ENCODE measurements around the gene ETS1. TPM values are rescaled to one million over a fixed set of nuclear protein-coding genes. Genes with fewer than 3 reads are reported as not detected.

The ETS1 gene
- total RNA-seq, 4 donors from 2014 or later = 46.3 to 70.6 (median 57.6) TPM

DNA sequence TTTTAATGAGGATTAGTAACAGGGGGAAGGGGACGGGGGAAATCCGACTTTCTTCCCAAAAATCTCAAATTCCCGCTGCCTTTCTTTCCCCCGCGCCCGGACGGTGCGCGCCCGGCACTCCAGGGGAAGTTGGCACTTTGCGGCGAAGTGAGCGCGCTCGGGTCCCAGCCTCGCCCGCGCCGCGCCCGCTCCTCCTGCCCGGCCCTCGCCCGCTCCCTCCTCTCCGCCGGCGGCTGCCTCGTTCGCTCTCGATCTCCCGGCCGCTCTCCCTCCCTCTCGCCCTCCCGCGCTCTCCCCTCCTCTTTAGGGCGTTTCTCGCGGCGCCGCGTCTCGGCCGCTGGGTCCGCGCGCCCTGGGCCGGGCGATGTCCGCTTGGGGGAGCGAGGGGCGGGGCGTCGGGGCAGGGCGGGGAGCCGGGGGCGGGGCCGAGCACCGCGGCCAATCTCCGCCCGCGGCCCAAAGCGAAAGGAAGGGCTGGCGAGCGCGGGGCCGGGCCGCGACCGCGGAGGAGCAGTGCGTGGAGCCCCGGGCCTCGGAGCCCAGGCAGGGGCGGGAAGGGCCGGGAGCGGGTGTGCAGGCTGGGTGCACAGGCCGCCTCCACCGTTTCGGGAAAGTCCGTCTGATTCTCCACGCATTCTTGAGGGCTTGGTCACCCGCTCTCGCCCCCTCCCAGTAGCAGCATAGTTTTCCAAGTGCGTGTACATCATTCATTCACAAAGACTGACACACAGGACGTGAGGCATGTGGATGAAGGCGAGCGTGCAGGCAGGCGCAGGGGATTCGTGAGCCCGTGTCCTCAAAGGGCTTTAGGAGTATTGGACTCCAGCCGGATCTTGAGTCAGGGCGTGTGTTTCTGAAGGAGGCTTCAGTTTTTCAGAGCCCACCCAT, 65.1 kb downstream of the ETS1 start:
- Histone ChIP-seq H3K36me3 (no peaks in the 10 kb centered on the region), H3K4me3 (peak overlapping the region; percentile 72 to 96 (median 86)), H3K27me3 (no peaks in the 10 kb centered on the region), H3K9me3 (no peaks in the 10 kb centered on the region), H3K27ac (peak overlapping the region; percentile 85 to 99 (median 96)), H3K4me1 (peaks cover 0 to 78% (median 44%) of the 10 kb centered on the region in 4 donors)
- peak; percentile 85 to 87 for DNase-seq (ENCODE audit: low spot score in 2 of 2)
- 0% methylated on average over 22 to 35 of the region's 93 CpGs for WGBS, 2 donors
- TF ChIP-seq EP300 (IDR thresholded peaks at IDR 0.05) = peak in 1 of 2 donors; percentile 97
- TF ChIP-seq, protein P1, sequence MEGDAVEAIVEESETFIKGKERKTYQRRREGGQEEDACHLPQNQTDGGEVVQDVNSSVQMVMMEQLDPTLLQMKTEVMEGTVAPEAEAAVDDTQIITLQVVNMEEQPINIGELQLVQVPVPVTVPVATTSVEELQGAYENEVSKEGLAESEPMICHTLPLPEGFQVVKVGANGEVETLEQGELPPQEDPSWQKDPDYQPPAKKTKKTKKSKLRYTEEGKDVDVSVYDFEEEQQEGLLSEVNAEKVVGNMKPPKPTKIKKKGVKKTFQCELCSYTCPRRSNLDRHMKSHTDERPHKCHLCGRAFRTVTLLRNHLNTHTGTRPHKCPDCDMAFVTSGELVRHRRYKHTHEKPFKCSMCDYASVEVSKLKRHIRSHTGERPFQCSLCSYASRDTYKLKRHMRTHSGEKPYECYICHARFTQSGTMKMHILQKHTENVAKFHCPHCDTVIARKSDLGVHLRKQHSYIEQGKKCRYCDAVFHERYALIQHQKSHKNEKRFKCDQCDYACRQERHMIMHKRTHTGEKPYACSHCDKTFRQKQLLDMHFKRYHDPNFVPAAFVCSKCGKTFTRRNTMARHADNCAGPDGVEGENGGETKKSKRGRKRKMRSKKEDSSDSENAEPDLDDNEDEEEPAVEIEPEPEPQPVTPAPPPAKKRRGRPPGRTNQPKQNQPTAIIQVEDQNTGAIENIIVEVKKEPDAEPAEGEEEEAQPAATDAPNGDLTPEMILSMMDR (IDR thresholded peaks at IDR 0.05) = no peak
- peak; percentile 86 to 90 for TF ChIP-seq POLR2A (IDR thresholded peaks at IDR 0.05)

DNA sequence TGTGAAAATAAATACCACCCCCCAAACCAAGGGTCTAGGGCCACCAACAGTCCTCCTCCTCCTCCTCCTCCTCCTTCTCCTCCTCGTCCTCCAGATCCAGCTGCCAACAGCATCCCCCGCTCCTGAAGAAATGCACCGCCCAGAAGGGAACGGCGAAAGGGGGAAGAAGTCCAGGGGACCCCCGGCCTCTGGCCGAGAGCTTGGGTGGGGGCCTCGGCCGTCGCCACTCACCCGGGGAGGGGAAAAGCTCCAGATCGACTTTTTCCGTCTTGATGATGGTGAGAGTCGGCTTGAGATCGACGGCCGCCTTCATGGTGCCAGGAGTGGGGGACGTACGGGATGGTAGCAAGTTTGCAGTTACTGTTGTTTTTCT, 65.7 kb downstream of the ETS1 start:
- 0 to 1% methylated on average over 19 of the region's 19 CpGs for WGBS, 2 donors
- peak overlapping the region; percentile 72 to 96 (median 86) for H3K4me3 ChIP-seq
- no peaks in the 10 kb centered on the region for H3K27me3 ChIP-seq
- TF ChIP-seq POLR2A (IDR thresholded peaks at IDR 0.05) = no peak
- no peaks in the 10 kb centered on the region for H3K9me3 ChIP-seq
- peak overlapping the region; percentile 85 to 99 (median 96) for H3K27ac ChIP-seq
- no peaks in the 10 kb centered on the region for H3K36me3 ChIP-seq
- no peak for DNase-seq (ENCODE audit: low spot score in 2 of 2)
- H3K4me1 ChIP-seq = peaks cover 0 to 83% (median 48%) of the 10 kb centered on the region in 4 donors

DNA sequence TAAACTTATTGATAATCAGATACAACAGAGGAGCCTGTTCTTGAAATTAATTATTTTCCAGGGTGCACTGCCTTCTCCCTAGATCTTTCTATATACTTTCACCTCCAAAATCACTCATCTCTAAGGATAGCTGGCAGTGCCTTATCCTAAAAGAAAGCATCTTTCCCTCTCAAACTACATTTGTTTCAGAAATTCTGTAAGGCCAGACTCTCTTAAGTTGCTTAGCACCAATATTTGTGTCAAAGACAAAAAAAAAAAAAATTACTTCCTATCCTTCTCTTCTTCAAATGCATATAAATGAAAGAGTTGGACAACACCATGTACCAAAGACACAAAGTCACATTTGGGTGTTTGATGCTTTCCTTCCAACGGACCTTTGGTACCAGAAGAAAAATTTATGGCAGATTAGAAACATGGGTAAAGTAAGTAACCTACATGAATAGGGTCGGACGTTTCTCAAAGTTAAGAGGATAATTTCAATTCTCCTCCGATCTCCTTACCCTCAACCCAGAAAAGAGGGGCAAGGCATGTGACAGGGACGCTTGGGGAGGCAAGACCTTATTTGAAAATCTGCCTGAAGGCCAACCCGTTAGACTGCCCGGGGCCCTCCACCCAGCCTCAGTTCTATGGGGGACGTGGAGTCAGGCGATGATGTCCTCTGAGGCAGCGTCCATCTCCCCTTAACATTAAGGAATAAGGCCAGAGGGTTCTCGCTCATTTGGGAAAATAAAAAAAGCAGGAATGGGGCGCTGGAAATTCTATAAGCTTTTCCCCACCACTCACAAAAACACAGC, 66.3 kb downstream of the ETS1 start:
- no peak for DNase-seq (ENCODE audit: low spot score in 2 of 2)
- Histone ChIP-seq H3K9me3 (no peaks in the 10 kb centered on the region), H3K27me3 (no peaks in the 10 kb centered on the region), H3K36me3 (no peaks in the 10 kb centered on the region), H3K4me1 (peaks cover 0 to 83% (median 49%) of the 10 kb centered on the region in 4 donors), H3K27ac (peak overlapping the region; percentile 85 to 99 (median 96)), H3K4me3 (peak overlapping the region; percentile 72 to 96 (median 86))
- TF ChIP-seq EP300 (IDR thresholded peaks at IDR 0.05) = no peak
- TF ChIP-seq, protein P1 (IDR thresholded peaks at IDR 0.05) = no peak
- WGBS, 2 donors = 3 to 4% methylated on average over 12 of the region's 12 CpGs

DNA sequence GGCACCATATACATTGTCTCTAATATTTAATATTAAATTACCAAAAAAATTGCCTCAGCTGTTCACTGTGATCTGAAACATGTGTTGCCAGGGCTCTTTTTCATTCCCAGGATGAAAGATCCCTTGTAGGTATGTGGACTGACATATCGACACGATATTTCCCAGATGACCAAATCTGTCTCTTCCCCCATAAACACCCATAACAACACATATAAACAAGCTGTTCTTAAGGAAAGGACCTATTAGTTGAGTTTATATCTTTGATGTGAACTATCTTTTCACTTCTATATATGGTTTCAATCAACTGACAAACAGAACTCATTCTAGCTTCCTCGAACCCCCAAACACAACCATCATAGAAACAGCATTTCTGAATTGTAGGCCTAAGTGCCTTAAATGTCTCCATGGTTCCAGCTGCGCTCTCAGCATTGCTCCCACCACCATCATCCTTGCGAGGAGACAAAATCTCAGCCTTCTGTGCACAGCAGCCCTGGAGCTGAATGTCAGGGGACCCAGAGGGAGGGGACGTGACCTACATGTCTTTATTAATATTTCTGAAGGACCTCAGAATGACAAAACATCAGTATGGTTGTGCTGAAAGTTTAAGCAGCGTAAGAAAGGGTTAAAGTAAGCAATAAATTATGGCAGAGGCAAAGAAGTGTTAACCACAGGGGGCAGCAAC, 67.0 kb downstream of the ETS1 start:
- H3K27me3 ChIP-seq = no peaks in the 10 kb centered on the region
- 37 to 47% methylated on average over 7 of the region's 7 CpGs for WGBS, 2 donors
- no peaks in the 10 kb centered on the region for H3K36me3 ChIP-seq
- DNase-seq (ENCODE audit: low spot score in 2 of 2) = no peak
- peaks cover 0 to 83% (median 48%) of the 10 kb centered on the region in 4 donors for H3K4me1 ChIP-seq
- peak overlapping the region in 3 of 4 donors; percentile 96 to 99 (median 97) for H3K27ac ChIP-seq
- no peaks in the 10 kb centered on the region for H3K9me3 ChIP-seq
- peak overlapping the region; percentile 72 to 96 (median 86) for H3K4me3 ChIP-seq
- TF ChIP-seq POLR2A (IDR thresholded peaks at IDR 0.05) (no peak), EP300 (IDR thresholded peaks at IDR 0.05) (no peak)

DNA sequence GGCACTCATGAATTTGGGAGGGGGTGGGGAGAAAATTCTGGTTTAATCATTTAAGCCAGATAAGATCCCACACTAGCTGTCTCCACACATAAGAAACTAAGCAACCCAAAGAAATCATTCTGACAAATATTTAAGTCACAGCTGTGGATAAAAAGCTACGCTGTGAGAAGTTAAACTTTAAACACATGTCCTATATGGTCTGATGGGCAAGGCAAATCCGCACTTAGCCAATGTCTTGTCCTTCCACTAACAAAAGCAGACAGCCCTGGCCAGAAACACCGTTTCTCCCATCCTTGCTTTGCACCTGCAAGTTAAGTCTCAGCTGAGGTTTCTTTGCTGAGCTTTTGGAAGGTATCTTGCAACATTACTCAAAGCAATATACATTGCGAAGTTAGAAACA, 68.0 kb downstream of the ETS1 start:
- WGBS, 2 donors = 65 to 72% methylated on average over 4 of the region's 4 CpGs
- H3K4me3 ChIP-seq = peak overlapping the region; percentile 0 to 90 (median 47)
- peaks cover 0 to 83% (median 50%) of the 10 kb centered on the region in 4 donors for H3K4me1 ChIP-seq
- H3K36me3 ChIP-seq = no peaks in the 10 kb centered on the region
- H3K27me3 ChIP-seq = no peaks in the 10 kb centered on the region
- TF ChIP-seq EP300 (IDR thresholded peaks at IDR 0.05) (no peak), POLR2A (IDR thresholded peaks at IDR 0.05) (no peak)
- TF ChIP-seq, protein P1 (IDR thresholded peaks at IDR 0.05) = no peak
- peak overlapping the region in 3 of 4 donors; percentile 96 to 99 (median 97) for H3K27ac ChIP-seq
- no peaks in the 10 kb centered on the region for H3K9me3 ChIP-seq
- DNase-seq (ENCODE audit: low spot score in 2 of 2) = no peak
